CD4-positive, alpha-beta T cell treated with Interleukin-12 subunit alpha and Interleukin-12 subunit beta, for 1 hour (primary cell): Measurements from ENCODE around the gene GSAP.

Source experiments
- DNase-seq: peaks from one replicate; pipeline ENCODE4 v3.0.0-alpha.2; 2020

GSAP gene

DNA sequence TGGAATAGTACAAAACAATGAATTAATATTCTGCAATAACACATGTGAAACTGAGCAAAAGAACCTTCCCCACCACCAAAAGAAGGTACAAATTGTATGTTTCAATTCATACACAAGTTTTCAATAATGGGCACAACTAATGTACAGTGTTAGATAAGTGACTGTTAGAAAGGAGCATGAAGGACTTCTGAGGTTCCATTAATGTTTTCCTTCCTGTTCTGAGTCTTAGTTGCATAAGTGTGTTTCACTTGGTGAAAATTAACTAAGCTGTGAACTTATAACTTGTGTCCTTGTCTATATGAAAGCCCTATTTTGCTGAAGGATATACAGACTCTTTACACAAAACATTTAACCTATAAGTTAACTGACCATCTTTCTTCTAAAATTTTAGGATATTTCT lies 8.2 kb downstream of the GSAP start:
- DNase-seq: no peak

DNA sequence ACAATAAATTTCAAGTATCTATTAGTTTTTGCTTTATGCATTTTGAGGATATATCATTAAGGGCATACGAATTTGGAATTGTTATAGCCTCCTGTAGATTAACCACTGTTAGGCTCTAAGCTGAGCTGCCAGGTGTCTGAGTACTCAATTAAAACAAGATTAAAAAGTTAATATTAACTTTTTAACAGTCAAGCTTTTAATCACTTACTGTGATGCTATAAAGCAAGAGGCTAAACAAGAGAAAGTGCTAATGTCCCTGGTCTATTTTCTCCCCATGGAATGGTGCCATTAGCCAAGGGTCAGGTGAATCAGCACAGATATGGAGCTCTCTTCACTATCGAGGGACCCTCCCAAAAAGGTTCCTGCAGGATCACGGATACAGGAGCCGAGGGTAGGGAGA lies 9.7 kb downstream of the GSAP start:
- no peak for DNase-seq

GRCh38 chr7:77404641-77405040 lies 11.5 kb downstream of the GSAP start:
- no peak for DNase-seq

GRCh38 chr7:77403957-77404356 lies 12.2 kb downstream of the GSAP start:
- DNase-seq: no peak

DNA sequence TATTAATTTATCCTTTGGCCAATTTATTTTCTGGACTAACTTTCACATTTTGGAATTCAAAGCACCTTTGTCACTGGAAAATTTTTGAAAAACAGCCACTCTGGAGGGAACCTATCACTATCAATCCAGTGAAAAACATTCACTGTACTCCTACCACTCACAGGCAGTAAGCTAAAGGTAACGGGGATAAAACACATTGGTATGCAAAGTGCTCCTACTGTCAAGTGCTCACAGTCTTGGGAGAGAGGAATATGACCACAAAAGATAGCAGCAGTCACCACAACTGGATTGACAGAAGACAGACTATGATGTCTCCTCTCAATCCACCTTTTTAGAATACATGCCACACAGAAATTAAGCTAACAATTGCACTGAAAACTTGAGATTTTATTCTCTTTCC lies 13.3 kb downstream of the GSAP start:
- DNase-seq: no peak

GRCh38 chr7:77401002-77401401 lies 15.1 kb downstream of the GSAP start:
- no peak for DNase-seq

GRCh38 chr7:77399816-77400215 lies 16.3 kb downstream of the GSAP start:
- no peak for DNase-seq

DNA sequence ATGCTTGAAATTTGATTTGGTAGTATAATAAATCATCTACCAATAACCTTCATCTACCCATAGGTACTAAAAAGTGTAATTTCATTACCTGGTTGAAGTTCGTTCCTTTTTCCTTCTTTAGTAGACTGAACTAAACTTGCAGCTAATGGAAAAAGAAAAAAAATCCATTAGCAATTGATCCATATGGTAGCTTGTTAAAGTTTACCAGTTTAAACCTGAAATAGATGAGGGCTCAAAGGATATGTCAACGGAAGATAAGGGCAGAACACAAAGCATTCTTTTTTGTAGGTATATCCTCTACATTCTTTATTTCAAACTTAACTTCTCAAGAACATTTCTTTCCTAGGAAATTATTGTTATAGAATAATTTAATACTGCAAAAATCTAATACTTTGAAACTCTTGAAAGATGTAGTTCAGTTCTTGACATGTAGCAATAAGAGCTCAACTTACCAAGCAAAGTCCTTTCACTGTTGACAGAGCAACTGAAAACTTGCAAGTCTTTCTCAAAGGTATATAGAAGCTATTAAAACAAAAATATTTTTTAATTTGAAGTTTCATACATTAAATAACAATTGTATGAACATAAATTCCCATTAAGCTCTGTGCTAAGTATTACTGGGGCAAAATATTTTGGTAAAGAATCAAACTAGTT lies 19.1 kb downstream of the GSAP start:
- DNase-seq: no peak

DNA sequence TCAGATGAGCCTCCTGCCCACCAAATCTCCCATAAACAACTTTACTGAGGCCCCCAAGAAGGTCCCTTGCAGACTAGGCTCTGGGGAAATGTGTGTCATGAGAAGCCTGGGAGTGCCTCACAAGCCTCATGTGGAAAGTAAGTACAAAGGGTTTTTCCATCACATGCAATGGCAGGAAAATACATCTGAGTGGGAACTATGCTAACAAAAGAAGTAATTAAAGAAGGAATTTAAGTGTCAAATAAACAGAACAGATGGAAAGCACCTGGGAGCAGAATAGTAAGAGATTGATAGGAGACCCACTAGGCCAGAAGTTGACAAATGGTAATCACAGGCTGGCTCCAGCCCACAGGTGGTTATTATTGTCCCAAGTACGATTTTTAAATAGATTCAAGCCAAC lies 20.5 kb downstream of the GSAP start:
- no peak for DNase-seq

GRCh38 chr7:77393954-77394353 lies 22.2 kb downstream of the GSAP start:
- no peak for DNase-seq

DNA sequence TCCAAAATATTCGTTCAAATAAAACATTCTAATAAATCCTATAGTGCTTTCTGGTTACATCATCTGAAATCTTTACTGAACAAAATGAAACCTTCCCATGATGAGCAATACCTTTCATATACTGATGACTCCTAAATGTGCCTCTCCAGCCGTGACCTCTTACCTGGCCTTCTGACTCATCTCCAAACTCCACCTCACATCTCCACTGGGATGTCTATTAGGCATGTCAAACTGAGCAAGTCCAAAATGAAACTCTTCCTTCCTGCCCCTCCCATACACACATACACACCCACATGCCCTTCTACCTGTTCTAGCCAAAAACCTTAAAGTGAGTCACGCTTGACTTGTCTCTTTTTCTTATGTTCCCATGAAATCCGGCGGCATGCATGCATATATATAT lies 22.9 kb downstream of the GSAP start:
- no peak for DNase-seq

GRCh38 chr7:77391230-77391629 lies 24.9 kb downstream of the GSAP start:
- DNase-seq: no peak

GRCh38 chr7:77388055-77388641 lies 28.0 kb downstream of the GSAP start:
- no peak for DNase-seq

GRCh38 chr7:77386165-77386822 lies 29.9 kb downstream of the GSAP start:
- DNase-seq: no peak

GRCh38 chr7:77383333-77383740 lies 32.8 kb downstream of the GSAP start:
- DNase-seq: no peak

DNA sequence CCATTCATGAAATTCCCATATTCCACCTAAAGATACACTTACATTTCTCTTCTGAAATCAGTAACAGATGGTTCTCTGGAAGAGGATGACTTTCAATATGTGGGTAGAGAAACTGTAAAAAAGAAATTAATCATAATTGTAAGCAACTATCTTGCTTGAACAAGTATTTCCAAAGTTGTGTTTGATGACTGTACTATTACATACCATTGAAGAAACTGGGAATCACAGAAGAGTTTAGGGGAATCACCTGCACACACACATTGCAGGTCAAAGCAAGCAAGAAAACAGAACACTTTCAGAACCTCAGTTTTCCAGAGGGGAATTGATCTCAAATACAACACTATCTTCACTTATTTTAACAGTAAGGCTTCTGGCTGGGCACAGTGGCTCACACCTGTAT lies 33.6 kb downstream of the GSAP start:
- DNase-seq: no peak

DNA sequence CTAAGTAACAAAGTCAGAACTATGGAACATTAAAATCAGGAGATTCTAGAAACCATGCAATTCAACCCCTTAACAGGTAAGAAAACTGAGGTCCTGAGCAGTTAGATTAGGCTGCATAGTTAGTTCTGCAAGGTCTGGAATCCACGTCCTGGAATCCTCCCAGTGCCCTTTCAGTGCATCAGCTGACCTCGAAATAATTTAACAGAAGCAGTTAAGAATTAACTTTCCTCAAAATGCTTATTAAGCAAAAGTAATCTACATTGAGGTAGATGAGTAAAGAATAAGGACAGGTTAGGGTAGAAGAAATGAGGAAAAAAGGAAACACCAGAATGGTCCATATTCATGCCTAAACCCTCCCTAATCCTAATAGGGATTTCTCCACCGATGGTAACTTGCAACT lies 37.6 kb downstream of the GSAP start:
- DNase-seq: no peak

DNA sequence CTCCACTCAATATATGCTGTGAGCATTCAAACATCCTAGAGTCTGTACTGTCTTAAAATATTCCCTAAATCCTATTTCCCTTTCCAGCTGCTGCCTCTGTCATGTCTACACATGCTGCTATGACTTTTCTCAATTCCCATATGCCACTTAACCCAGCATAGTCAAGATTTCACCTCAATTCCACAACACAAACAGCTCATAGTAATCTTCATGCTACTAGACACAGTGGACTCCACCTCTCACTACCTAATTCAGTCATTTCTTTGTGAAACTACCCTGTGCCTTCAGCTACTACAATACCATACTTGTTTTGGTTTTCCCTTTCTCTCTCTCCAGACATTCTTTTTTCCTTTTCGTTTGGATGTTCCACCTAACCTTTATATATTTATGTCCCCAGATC lies 45.5 kb downstream of the GSAP start:
- no peak for DNase-seq

DNA sequence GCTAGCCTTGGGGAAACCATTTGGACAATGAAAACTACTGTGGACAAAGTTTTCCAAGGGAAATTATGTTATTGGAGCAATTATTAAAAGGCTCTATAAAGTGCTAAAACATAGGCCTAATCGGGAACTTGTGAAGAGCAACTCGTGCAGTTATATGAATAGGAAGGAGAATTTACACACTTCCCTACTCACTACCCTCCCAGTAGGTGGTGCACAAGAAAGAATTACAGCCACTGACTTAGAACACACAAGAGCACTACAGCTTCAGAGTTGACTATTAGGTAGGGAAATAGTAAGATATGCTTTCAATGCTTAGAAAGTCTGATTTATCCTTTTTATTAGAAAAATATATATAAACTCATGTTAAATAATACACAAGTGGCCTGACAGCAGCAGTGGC lies 47.2 kb downstream of the GSAP start:
- DNase-seq: no peak

- no peak for DNase-seq
Measured at GRCh38 chr7:77367976-77368375, 48.2 kb downstream of the GSAP start.

GRCh38 chr7:77362905-77363304 lies 53.2 kb downstream of the GSAP start:
- DNase-seq: no peak

DNA sequence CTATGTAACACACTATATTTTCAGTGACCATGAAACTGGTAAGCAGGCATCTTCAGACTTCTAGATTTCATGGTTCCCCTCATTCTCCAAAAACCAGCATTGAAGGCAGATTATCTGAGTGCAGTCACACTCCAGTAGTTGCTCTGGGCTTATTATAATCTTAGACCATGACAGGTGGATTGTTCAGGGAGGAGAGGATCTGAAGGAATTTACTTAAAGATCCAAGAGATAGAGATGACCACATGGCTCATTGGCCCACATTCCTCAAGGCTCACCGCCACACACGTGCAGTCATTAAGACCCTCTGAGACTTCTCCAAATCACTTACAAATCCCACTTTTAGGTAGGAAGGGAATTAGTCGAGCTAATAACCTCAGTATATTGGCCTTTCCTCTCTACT lies 55.2 kb downstream of the GSAP start:
- no peak for DNase-seq

GRCh38 chr7:77360104-77360503 lies 56.0 kb downstream of the GSAP start:
- no peak for DNase-seq

GRCh38 chr7:77359599-77359998 lies 56.5 kb downstream of the GSAP start:
- no peak for DNase-seq

GRCh38 chr7:77354914-77355313 lies 61.2 kb downstream of the GSAP start:
- no peak for DNase-seq
